Measurements from ENCODE around the gene MTG1.

The MTG1 gene

GRCh38 chr10:133459454-133460207 lies 65.7 kb downstream of the MTG1 start:
- TF ChIP-seq CTCF (IDR thresholded peaks at IDR 0.05; ENCODE audit: low read depth, low read length, missing control alignments), result no peak
- no peak for DNase-seq (ENCODE audit: low read depth)
- H3K4me3 ChIP-seq (ENCODE audit: low read depth, low read length), result no peak overlapping the region
- in situ Hi-C loops (cut with HindIII; ENCODE audit: low sequenced_read_pairs), result no loop called here

GRCh38 chr10:133460208-133460769 lies 66.3 kb downstream of the MTG1 start:
- no peak for TF ChIP-seq CTCF (IDR thresholded peaks at IDR 0.05; ENCODE audit: low read depth, low read length, missing control alignments)
- no peak for DNase-seq (ENCODE audit: low read depth)
- H3K4me3 ChIP-seq (ENCODE audit: low read depth, low read length), result no peak overlapping the region
- in situ Hi-C loops (cut with HindIII; ENCODE audit: low sequenced_read_pairs), result no loop called here

GRCh38 chr10:133461027-133461426 lies 67.1 kb downstream of the MTG1 start:
- TF ChIP-seq CTCF (IDR thresholded peaks at IDR 0.05; ENCODE audit: low read depth, low read length, missing control alignments), result no peak
- in situ Hi-C loops (cut with HindIII; ENCODE audit: low sequenced_read_pairs), result no loop called here
- DNase-seq (ENCODE audit: low read depth), result no peak

GRCh38 chr10:133461841-133462240 lies 67.9 kb downstream of the MTG1 start:
- no peak for TF ChIP-seq CTCF (IDR thresholded peaks at IDR 0.05; ENCODE audit: low read depth, low read length, missing control alignments)
- in situ Hi-C loops (cut with HindIII; ENCODE audit: low sequenced_read_pairs), result no loop called here
- no peak for DNase-seq (ENCODE audit: low read depth)
- no peak overlapping the region for H3K4me3 ChIP-seq (ENCODE audit: low read depth, low read length)

More at GRCh38 chr10:133461027-133461426, 67.1 kb downstream of the MTG1 start:
- no peak overlapping the region for H3K4me3 ChIP-seq (ENCODE audit: low read depth, low read length)

- in situ Hi-C loops (cut with HindIII; ENCODE audit: low sequenced_read_pairs), result no loop called here
- no peak overlapping the region for H3K4me3 ChIP-seq (ENCODE audit: low read depth, low read length)
- DNase-seq (ENCODE audit: low read depth), result no peak
- TF ChIP-seq CTCF (IDR thresholded peaks at IDR 0.05; ENCODE audit: low read depth, low read length, missing control alignments), result no peak
These were observed 68.8 kb downstream of the MTG1 start for GRCh38 chr10:133462512-133463305.

GRCh38 chr10:133464582-133465031 lies 70.7 kb downstream of the MTG1 start:
- no peak for DNase-seq (ENCODE audit: low read depth)
- TF ChIP-seq CTCF (IDR thresholded peaks at IDR 0.05; ENCODE audit: low read depth, low read length, missing control alignments), result no peak
- in situ Hi-C loops (cut with HindIII; ENCODE audit: low sequenced_read_pairs), result no loop called here
- H3K4me3 ChIP-seq (ENCODE audit: low read depth, low read length), result no peak overlapping the region
